Neuronal stem cell (in vitro differentiated cells): Measurements from ENCODE around the gene RIPK1.

Experiments used
- DNase-seq: peaks from one replicate; pipeline ENCODE4 v3.0.0-alpha.2; 2013; ENCODE audit warnings: low spot score
- H2AFZ ChIP-seq: one replicate; pipeline ENCODE4 v1.6.1; 2013; ENCODE audit warnings: mild to moderate bottlenecking, low read length, inconsistent platforms
- H2AK5ac ChIP-seq: 2 replicates; pipeline ENCODE4 v1.6.1; 2013; ENCODE audit warnings: low read depth, mild to moderate bottlenecking, inconsistent platforms, low read length, moderate library complexity, mixed read lengths
- H2BK120ac ChIP-seq: 2 replicates; pipeline ENCODE4 v1.6.1; 2013; ENCODE audit warnings: low read depth, mild to moderate bottlenecking, inconsistent platforms, low read length, moderate library complexity, mixed read lengths
- H2BK12ac ChIP-seq: one replicate; pipeline ENCODE4 v1.6.1; 2013; ENCODE audit warnings: low read length, inconsistent platforms
- H2BK15ac ChIP-seq: 2 replicates; pipeline ENCODE4 v1.6.1; 2013; ENCODE audit warnings: mild to moderate bottlenecking, low read length, inconsistent platforms, mixed read lengths
- H2BK5ac ChIP-seq: one replicate; pipeline ENCODE4 v1.6.1; 2013; ENCODE audit warnings: inconsistent platforms, mild to moderate bottlenecking, low read length, moderate library complexity
- H3K14ac ChIP-seq: one replicate; pipeline ENCODE4 v1.6.1; 2013; ENCODE audit warnings: low read length, inconsistent platforms
- H3K18ac ChIP-seq: 2 replicates; pipeline ENCODE4 v1.6.1; 2013; ENCODE audit warnings: low read length, inconsistent platforms
- H3K23ac ChIP-seq: 2 replicates; pipeline ENCODE4 v1.6.1; 2013; ENCODE audit warnings: low read depth, mild to moderate bottlenecking, mixed read lengths, low read length, inconsistent platforms; ENCODE audit not compliant: poor library complexity
- H3K27ac ChIP-seq: replicated peaks from 3 replicates; pipeline ENCODE4 v1.5.1; 2013; ENCODE audit warnings: low read length, inconsistent platforms
- H3K27me3 ChIP-seq, 3 experiments: 2 replicates each; pipeline ENCODE4 v1.6.1; 2013; ENCODE audit warnings: low read length in 3 of 3, mild to moderate bottlenecking in 2 of 3, inconsistent platforms in 1 of 3, low read depth in 1 of 3, mixed read lengths in 1 of 3, moderate library complexity in 1 of 3; ENCODE audit not compliant: control insufficient read depth in 3 of 3, insufficient read depth in 3 of 3
- H3K36me3 ChIP-seq, 2 donors: replicated peaks in 1 of 2; 2 replicates each; pipeline ENCODE4 v1.6.1; 2013; ENCODE audit warnings: low read length in 2 of 2; ENCODE audit not compliant: control insufficient read depth in 2 of 2, insufficient read depth in 2 of 2
- H3K4ac ChIP-seq: 2 replicates; pipeline ENCODE4 v1.6.1; 2013; ENCODE audit warnings: inconsistent platforms, mild to moderate bottlenecking, low read length, moderate library complexity
- H3K4me1 ChIP-seq, 2 donors: 1 replicate in 1 of 2; 2 replicates in 1 of 2; pipeline ENCODE4 v1.6.1; 2013; ENCODE audit warnings: low read length in 2 of 2, low read depth in 1 of 2; ENCODE audit not compliant: control insufficient read depth in 2 of 2, insufficient read depth in 1 of 2
- H3K4me2 ChIP-seq: one replicate; pipeline ENCODE4 v1.6.1; 2013; ENCODE audit warnings: mild to moderate bottlenecking, low read length, inconsistent platforms; ENCODE audit not compliant: insufficient read depth, poor library complexity, severe bottlenecking
- H3K4me3 ChIP-seq, 2 donors: 2 replicates each; pipeline ENCODE4 v1.5.1; 2013; ENCODE audit warnings: low read length in 2 of 2, mild to moderate bottlenecking in 2 of 2, inconsistent platforms in 1 of 2, moderate library complexity in 1 of 2
- H3K79me1 ChIP-seq: one replicate; pipeline ENCODE4 v1.6.1; 2013; ENCODE audit warnings: low read depth, mild to moderate bottlenecking, inconsistent platforms, low read length, moderate library complexity
- H3K9ac ChIP-seq: one replicate; pipeline ENCODE4 v1.6.1; 2013; ENCODE audit warnings: mild to moderate bottlenecking, low read depth, low read length, inconsistent platforms; ENCODE audit not compliant: poor library complexity
- H3K9me3 ChIP-seq, 2 donors: replicated peaks in 1 of 2; 2 replicates each; pipeline versions ENCODE3 to v1.6.1; 2013; ENCODE audit warnings: low read length in 2 of 2, mild to moderate bottlenecking in 2 of 2, inconsistent platforms in 1 of 2, low read depth in 1 of 2, mixed read lengths in 1 of 2, moderate library complexity in 1 of 2; ENCODE audit not compliant: control insufficient read depth in 2 of 2, insufficient read depth in 1 of 2
- H4K8ac ChIP-seq: one replicate; pipeline ENCODE4 v1.6.1; 2013; ENCODE audit warnings: low read depth, mild to moderate bottlenecking, inconsistent platforms, low read length, moderate library complexity
- H4K91ac ChIP-seq: one replicate; pipeline ENCODE4 v1.6.1; 2013; ENCODE audit warnings: low read length, low read depth, mild to moderate bottlenecking, inconsistent platforms; ENCODE audit not compliant: poor library complexity
- WGBS, 2 donors: extraction: QIAGEN DNeasy Blood & Tissue Kit; methylation state at CpG; one replicate each; pipeline ENCODE4 v1.1.7; 2013; ENCODE audit warnings: missing lambda C conversion rate in 2 of 2, mixed read lengths in 1 of 2; ENCODE audit not compliant: insufficient read length in 2 of 2, insufficient replicate concordance in 1 of 2; ENCODE audit errors: extremely low coverage in 2 of 2; 5-methylcytosine and 5-hydroxymethylcytosine counted together

Gene RIPK1

DNA sequence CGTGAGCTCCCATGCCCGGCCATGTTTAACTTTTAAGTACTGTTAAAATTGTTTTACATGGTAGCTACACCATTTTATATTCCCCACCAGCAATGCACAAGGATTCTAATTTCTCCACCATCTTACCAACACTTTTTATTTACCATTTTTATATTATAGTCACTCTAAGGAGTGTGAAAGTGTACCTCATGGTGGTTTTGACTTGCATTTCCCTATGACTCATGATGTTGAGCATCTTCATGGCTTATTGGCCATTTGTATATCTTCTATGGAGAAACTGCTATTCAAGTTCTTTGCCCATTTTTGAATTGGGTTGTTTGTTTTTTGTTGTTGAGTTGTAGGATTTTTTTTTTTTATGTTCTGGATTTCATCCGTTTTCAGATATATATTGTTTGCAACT lies 34.6 kb downstream of the RIPK1 start:
- Histone ChIP-seq H2BK120ac (no peak overlapping the region), H3K4me3 (no peak overlapping the region), H2BK12ac (no peak overlapping the region), H2BK15ac (no peak overlapping the region), H3K4ac (no peak overlapping the region), H3K27ac (no peak overlapping the region), H3K14ac (no peak overlapping the region), H3K79me1 (no peaks in the 10 kb centered on the region), H3K4me2 (no peak overlapping the region), H4K91ac (no peak overlapping the region), H2AFZ (no peak overlapping the region), H3K36me3 (peaks cover 13 to 84% of the 10 kb centered on the region in 2 donors), H3K4me1 (no peaks in the 10 kb centered on the region), H3K23ac (no peak overlapping the region), H3K18ac (no peak overlapping the region), H4K8ac (no peak overlapping the region), H2AK5ac (no peak overlapping the region), H2BK5ac (no peak overlapping the region), H3K9ac (no peak overlapping the region), H3K9me3 (peaks cover 2 to 4% of the 10 kb centered on the region in 2 donors), H3K27me3 (no peaks in the 10 kb centered on the region)
- no peak for DNase-seq
- no CpG with 5 or more reads among the region's 3 CpGs for WGBS, 2 donors

DNA sequence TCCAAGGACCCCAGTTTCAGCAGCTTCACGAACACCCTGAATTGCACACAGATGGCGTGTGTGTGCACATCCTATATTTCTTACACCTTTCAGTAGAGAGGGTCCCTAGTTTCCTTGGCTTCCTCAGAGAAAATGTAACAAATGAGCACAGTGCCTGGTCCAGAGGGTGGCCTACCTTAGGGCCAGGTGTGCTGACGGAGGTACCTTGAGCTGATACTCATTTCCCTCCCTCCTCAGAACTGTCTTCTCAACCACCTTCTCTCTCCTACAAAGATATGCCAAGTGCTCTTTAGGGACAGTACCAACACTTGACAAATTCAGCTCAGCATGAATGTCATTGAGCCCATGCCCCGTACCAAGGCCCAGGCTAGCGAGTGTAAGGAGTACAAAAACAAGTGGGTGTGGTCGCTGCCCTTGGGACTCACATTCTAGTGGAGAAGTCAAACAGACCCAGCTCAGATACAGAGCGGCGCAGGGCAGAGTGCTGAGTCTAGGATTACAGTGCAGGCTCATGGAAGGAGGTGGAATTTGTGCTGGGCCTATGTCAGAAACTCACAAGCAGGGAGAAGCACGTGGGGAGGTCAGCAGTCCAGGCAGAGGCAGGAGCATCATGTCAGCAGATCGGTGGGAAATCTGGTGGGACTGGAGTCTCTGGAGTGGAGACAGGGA lies 40.6 kb downstream of the RIPK1 start:
- no peak overlapping the region for H3K27ac ChIP-seq
- no peak overlapping the region for H2BK12ac ChIP-seq
- H2BK120ac ChIP-seq = no peak overlapping the region
- no peaks in the 10 kb centered on the region for H3K4me1 ChIP-seq
- H3K27me3 ChIP-seq = no peaks in the 10 kb centered on the region
- H3K4me3 ChIP-seq = no peak overlapping the region
- H3K23ac ChIP-seq = no peak overlapping the region
- H3K36me3 ChIP-seq = peaks cover 9 to 90% of the 10 kb centered on the region in 2 donors
- H2AK5ac ChIP-seq = no peak overlapping the region
- no peak overlapping the region for H3K14ac ChIP-seq
- H3K9ac ChIP-seq = no peak overlapping the region
- no peak overlapping the region for H2BK5ac ChIP-seq
- no peak overlapping the region for H3K4ac ChIP-seq
- no peak overlapping the region for H4K91ac ChIP-seq
- no peaks in the 10 kb centered on the region for H3K79me1 ChIP-seq
- no peak overlapping the region for H2BK15ac ChIP-seq
- H2AFZ ChIP-seq = no peak overlapping the region
- no peak overlapping the region for H4K8ac ChIP-seq
- no CpG with 5 or more reads among the region's 10 CpGs for WGBS, 2 donors
- no peak overlapping the region for H3K18ac ChIP-seq
- H3K9me3 ChIP-seq = no peaks in the 10 kb centered on the region
- H3K4me2 ChIP-seq = no peak overlapping the region
- DNase-seq = no peak

DNA sequence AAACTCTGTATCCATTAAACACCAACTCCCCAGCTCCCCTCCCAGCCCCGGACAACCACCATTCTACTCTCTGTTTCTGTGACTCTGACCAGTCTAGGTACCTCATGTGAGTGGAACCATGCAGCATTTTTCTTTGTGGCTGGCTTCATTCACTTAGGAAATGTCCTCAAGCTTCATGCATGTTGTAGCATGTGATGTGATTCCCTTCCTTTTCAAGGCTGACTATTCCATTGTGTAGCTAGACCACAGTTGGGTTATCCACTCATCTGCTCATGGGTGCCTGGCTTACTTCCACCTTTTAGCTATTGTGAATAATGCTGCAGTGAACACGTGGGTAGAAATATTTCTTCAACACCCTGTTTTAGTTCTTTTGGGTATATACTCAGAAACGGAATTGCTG lies 41.5 kb downstream of the RIPK1 start:
- Histone ChIP-seq H2AK5ac (no peak overlapping the region), H3K36me3 (peaks cover 9 to 90% of the 10 kb centered on the region in 2 donors), H3K18ac (no peak overlapping the region), H3K9me3 (no peaks in the 10 kb centered on the region), H3K14ac (no peak overlapping the region), H3K4me3 (no peak overlapping the region), H4K91ac (no peak overlapping the region), H3K4me1 (no peaks in the 10 kb centered on the region), H4K8ac (no peak overlapping the region), H2BK12ac (no peak overlapping the region), H2BK5ac (no peak overlapping the region), H2BK15ac (no peak overlapping the region), H3K4ac (no peak overlapping the region), H2AFZ (no peak overlapping the region), H3K9ac (no peak overlapping the region), H3K27ac (no peak overlapping the region), H3K27me3 (no peaks in the 10 kb centered on the region), H3K23ac (no peak overlapping the region), H3K79me1 (no peaks in the 10 kb centered on the region), H3K4me2 (no peak overlapping the region), H2BK120ac (no peak overlapping the region)
- no CpG with 5 or more reads among the region's 3 CpGs for WGBS, 2 donors
- no peak for DNase-seq

DNA sequence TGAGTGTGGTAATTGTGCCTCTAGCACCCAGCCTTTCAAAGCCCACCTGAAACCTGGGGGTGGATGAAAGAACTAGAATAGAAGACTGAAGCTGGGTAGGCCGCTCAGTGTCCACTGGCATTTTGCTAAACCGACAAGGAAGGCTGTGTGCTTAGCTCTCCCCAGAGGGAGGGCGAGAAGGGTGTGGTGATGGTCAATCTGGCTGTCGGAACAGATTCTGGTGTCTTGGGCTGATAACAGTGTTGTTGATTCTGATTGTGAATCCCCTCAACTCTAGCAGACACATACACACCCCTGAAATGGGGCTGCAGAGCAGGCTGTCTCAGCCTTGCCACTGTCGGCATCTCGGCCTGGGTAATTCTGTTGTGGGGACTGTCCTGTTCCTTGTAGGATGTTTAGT lies 46.1 kb downstream of the RIPK1 start:
- H3K4me1 ChIP-seq = peaks cover 0 to 6% of the 10 kb centered on the region in 2 donors
- no peak overlapping the region for H2BK5ac ChIP-seq
- H2BK120ac ChIP-seq = no peak overlapping the region
- no peak overlapping the region for H3K4ac ChIP-seq
- WGBS, 2 donors = no CpG with 5 or more reads among the region's 6 CpGs
- no peak overlapping the region for H3K14ac ChIP-seq
- no peak overlapping the region for H4K8ac ChIP-seq
- no peak overlapping the region for H2BK12ac ChIP-seq
- no peak overlapping the region for H2AFZ ChIP-seq
- no peak overlapping the region for H3K4me3 ChIP-seq
- DNase-seq = no peak
- no peak overlapping the region for H3K4me2 ChIP-seq
- H3K9me3 ChIP-seq = no peaks in the 10 kb centered on the region
- H3K79me1 ChIP-seq = no peaks in the 10 kb centered on the region
- no peak overlapping the region for H3K18ac ChIP-seq
- peaks cover 2 to 54% of the 10 kb centered on the region in 2 donors for H3K36me3 ChIP-seq
- no peaks in the 10 kb centered on the region for H3K27me3 ChIP-seq
- no peak overlapping the region for H4K91ac ChIP-seq
- H3K23ac ChIP-seq = no peak overlapping the region
- H2AK5ac ChIP-seq = no peak overlapping the region
- no peak overlapping the region for H3K27ac ChIP-seq
- no peak overlapping the region for H3K9ac ChIP-seq
- H2BK15ac ChIP-seq = no peak overlapping the region
